Natural killer cell (primary cell): ENCODE results near the gene MSANTD2. TPM values are rescaled to one million over a fixed set of nuclear protein-coding genes. Genes with fewer than 3 reads are reported as not detected.

Experiments used
- ATAC-seq, 3 donors: fragments of 150-1000 bp in 2 of 3; fragments of 200-7000 bp in 1 of 3; cut with Tn5 transposase; 1 replicate in 1 of 3; 2 replicates in 2 of 3; pipeline ENCODE4 v1.10.0; 2021; ENCODE audit warnings: mild to moderate bottlenecking in 2 of 3, moderate library complexity in 2 of 3
- DNase-seq, 2 donors: peaks; one replicate each; pipeline versions ENCODE4 v3.0.0 to v3.0.0-alpha.2; 2013 to 2021; ENCODE audit warnings: mixed read lengths in 1 of 2
- H3K27ac ChIP-seq: one replicate; pipeline ENCODE4 v1.5.1; 2013; ENCODE audit warnings: mild to moderate bottlenecking, low read length
- H3K27me3 ChIP-seq: one replicate; pipeline ENCODE4 v1.6.1; 2013; ENCODE audit warnings: low read length; ENCODE audit not compliant: control insufficient read depth, insufficient read depth
- H3K36me3 ChIP-seq: one replicate; pipeline ENCODE4 v1.6.1; 2013; ENCODE audit warnings: low read length; ENCODE audit not compliant: control insufficient read depth, insufficient read depth
- H3K4me1 ChIP-seq: one replicate; pipeline ENCODE4 v1.6.1; 2013; ENCODE audit warnings: low read length; ENCODE audit not compliant: control insufficient read depth, insufficient read depth
- H3K4me3 ChIP-seq: one replicate; pipeline ENCODE4 v1.5.1; 2013; ENCODE audit warnings: low read length
- H3K9me3 ChIP-seq: one replicate; pipeline ENCODE4 v1.6.1; 2013; ENCODE audit warnings: low read length; ENCODE audit not compliant: control insufficient read depth, insufficient read depth
- H3K27ac Mint-ChIP-seq, 2 donors: one replicate each; pipeline ENCODE4 v1.8.0; 2022; ENCODE audit warnings: mild to moderate bottlenecking in 2 of 2, mixed read lengths in 2 of 2, moderate library complexity in 1 of 2
- H3K27me3 Mint-ChIP-seq, 2 donors: one replicate each; pipeline ENCODE4 v1.8.0; 2022; ENCODE audit warnings: low read depth in 2 of 2, mixed read lengths in 2 of 2
- H3K36me3 Mint-ChIP-seq: one replicate; pipeline ENCODE4 v1.8.0; 2022; ENCODE audit warnings: mixed read lengths
- H3K4me1 Mint-ChIP-seq, 2 donors: one replicate each; pipeline ENCODE4 v1.8.0; 2022; ENCODE audit warnings: mixed read lengths in 2 of 2
- H3K4me3 Mint-ChIP-seq: one replicate; pipeline ENCODE4 v1.8.0; 2022; ENCODE audit warnings: mild to moderate bottlenecking, moderate library complexity, mixed read lengths
- H3K9me3 Mint-ChIP-seq, 2 donors: one replicate each; pipeline ENCODE4 v1.8.0; 2022; ENCODE audit warnings: mixed read lengths in 2 of 2
- WGBS: methylation state at CpG from one replicate; pipeline ENCODE4 v1.1.7; 2013; ENCODE audit warnings: missing lambda C conversion rate; ENCODE audit not compliant: insufficient coverage; 5-methylcytosine and 5-hydroxymethylcytosine counted together
- intact Hi-C: fragments of 100-400 bp; cut with micrococcal nuclease; formaldehyde crosslinking; loops from one replicate; pipeline ENCODE4 v1.14.2; 2022
- total RNA-seq, 4 donors: library from RNA; stranded (reverse); fragments of 120-200 nt in 1 of 4; gene quantifications; one replicate each; pipeline versions ENCODE4 v1.2.3 to v1.2.4, GENCODE V29; 2013 to 2022
- TF ChIP-seq, protein P1 (sequence below): fragments of 200-600 bp; IDR thresholded peaks from one replicate; pipeline ENCODE4 v1.8.0; 2022; ENCODE audit warnings: antibody characterized with exemption

The MSANTD2 gene
- total RNA-seq, 3 donors from 2014 or later (not counting 1 experiment from before 2014, with no cell fraction given): 10.1 to 14.1 (median 13.3) TPM

DNA sequence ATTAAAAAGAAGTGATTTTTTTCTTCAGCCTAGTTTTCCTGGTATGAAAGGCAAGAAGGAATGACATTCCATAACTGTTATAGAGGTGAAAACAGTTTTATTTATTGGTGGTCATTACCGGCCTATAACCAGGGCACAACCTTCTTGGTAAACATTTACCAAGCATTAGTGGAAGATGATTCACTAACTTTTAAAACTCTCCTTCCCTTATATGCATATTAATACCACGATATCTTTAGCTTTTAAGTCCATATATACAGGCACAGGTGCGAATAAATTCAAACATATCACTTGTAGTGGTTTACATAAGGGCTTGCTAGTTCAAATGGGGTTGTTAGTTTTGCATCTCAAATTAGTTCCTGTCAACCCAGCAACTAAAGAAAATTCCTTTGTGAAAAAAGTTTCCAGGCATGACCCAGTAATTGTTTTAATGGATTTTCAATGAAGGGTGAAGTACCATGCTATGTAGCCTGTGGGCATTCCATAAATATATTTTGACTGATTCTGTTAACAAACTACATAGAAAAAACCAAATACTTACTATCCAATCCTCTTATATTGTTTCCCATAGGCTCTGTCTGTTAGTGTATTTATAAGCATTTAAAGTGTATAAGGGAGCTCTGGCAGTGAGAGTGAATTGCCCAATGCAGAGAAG, 34.4 kb upstream of the MSANTD2 start:
- H3K36me3 ChIP-seq: no peaks in the 10 kb centered on the region
- Mint-ChIP-seq H3K27me3 (peaks cover 35 to 50% of the 10 kb centered on the region in 2 donors), H3K4me1 (peaks cover 5 to 6% of the 10 kb centered on the region in 2 donors), H3K9me3 (no peaks in the 10 kb centered on the region), H3K27ac (no peak overlapping the region), H3K36me3 (no peaks in the 10 kb centered on the region), H3K4me3 (no peak overlapping the region)
- H3K4me3 ChIP-seq: no peak overlapping the region
- DNase-seq (no peak), ATAC-seq (no peak)
- peaks cover 15% of the 10 kb centered on the region for H3K4me1 ChIP-seq
- intact Hi-C loops: loop anchor here (10.0 kb wide), 1 partner anchor 70 kb away; the partner anchor contains the start of gene ESAM
- WGBS: 80% methylated on average over 1 of the region's 3 CpGs
- no peak overlapping the region for H3K27ac ChIP-seq
- TF ChIP-seq, protein P1, sequence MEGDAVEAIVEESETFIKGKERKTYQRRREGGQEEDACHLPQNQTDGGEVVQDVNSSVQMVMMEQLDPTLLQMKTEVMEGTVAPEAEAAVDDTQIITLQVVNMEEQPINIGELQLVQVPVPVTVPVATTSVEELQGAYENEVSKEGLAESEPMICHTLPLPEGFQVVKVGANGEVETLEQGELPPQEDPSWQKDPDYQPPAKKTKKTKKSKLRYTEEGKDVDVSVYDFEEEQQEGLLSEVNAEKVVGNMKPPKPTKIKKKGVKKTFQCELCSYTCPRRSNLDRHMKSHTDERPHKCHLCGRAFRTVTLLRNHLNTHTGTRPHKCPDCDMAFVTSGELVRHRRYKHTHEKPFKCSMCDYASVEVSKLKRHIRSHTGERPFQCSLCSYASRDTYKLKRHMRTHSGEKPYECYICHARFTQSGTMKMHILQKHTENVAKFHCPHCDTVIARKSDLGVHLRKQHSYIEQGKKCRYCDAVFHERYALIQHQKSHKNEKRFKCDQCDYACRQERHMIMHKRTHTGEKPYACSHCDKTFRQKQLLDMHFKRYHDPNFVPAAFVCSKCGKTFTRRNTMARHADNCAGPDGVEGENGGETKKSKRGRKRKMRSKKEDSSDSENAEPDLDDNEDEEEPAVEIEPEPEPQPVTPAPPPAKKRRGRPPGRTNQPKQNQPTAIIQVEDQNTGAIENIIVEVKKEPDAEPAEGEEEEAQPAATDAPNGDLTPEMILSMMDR: no peak
- H3K9me3 ChIP-seq: no peaks in the 10 kb centered on the region
- peaks cover 13% of the 10 kb centered on the region for H3K27me3 ChIP-seq

DNA sequence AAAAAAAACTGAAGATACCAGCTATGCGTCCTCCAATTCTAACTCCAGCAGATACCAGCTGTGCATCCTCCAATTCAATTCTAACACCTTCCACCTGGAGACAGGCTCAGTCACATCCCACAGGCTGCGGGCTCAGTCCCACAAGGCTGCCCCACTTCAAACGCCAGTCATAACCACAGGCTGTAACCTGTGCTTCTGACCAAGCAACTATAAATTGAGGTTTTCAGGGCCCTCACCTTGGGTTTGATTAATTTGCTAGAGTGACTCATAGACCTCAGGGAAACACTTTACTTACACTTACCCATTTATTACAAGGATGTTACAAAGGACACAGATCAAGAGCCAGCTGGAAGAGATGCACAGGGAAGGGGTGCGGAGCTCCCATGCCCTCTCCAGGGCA, 32.4 kb upstream of the MSANTD2 start:
- H3K27me3 ChIP-seq: peaks cover 5% of the 10 kb centered on the region
- Mint-ChIP-seq H3K4me1 (peaks cover 5 to 6% of the 10 kb centered on the region in 2 donors), H3K4me3 (no peak overlapping the region), H3K9me3 (no peaks in the 10 kb centered on the region), H3K27ac (no peak overlapping the region), H3K36me3 (no peaks in the 10 kb centered on the region), H3K27me3 (peaks cover 23 to 34% of the 10 kb centered on the region in 2 donors)
- H3K27ac ChIP-seq: no peak overlapping the region
- no peak overlapping the region for H3K4me3 ChIP-seq
- peaks cover 11% of the 10 kb centered on the region for H3K4me1 ChIP-seq
- intact Hi-C loops: loop anchor here (10.0 kb wide), 1 partner anchor 68 kb away; the partner anchor contains the start of gene ESAM
- WGBS: 64% methylated on average over 4 of the region's 4 CpGs
- no peak for ATAC-seq
- no peaks in the 10 kb centered on the region for H3K36me3 ChIP-seq
- TF ChIP-seq, protein P1: no peak
- DNase-seq: no peak
- H3K9me3 ChIP-seq: no peaks in the 10 kb centered on the region

DNA sequence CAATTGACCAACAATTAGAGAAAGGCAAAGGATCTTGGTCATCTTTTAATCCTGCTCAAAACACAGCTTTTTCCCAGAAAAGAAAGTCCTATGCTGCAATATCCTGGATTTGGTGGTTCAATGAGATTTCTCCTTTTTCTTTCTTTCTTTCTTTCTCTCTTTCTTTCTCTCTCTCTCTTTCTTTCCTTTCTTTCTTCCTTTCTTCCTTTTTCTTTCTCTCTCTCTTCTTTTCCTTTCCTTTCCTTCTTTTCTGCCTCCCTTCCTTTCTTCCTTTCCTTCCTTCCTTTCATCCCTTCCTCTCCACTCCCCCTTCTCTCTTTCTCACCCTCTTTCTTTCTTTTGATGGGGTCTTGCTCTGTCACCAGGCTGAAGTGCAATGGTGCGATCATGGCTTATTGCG, 31.7 kb upstream of the MSANTD2 start:
- no peaks in the 10 kb centered on the region for H3K27me3 ChIP-seq
- no peak overlapping the region for H3K4me3 ChIP-seq
- no peaks in the 10 kb centered on the region for H3K9me3 ChIP-seq
- intact Hi-C loops: loop anchor here (10.0 kb wide), 1 partner anchor 67 kb away; the partner anchor contains the start of gene ESAM
- no peak for ATAC-seq
- Mint-ChIP-seq H3K4me1 (peaks cover 5 to 6% of the 10 kb centered on the region in 2 donors), H3K27me3 (peaks cover 26 to 39% of the 10 kb centered on the region in 2 donors), H3K4me3 (no peak overlapping the region), H3K27ac (no peak overlapping the region), H3K9me3 (no peaks in the 10 kb centered on the region), H3K36me3 (no peaks in the 10 kb centered on the region)
- TF ChIP-seq, protein P1: no peak
- H3K27ac ChIP-seq: no peak overlapping the region
- DNase-seq: no peak
- WGBS: 94% methylated on average over 2 of the region's 2 CpGs
- peaks cover 7% of the 10 kb centered on the region for H3K4me1 ChIP-seq
- no peaks in the 10 kb centered on the region for H3K36me3 ChIP-seq
